Panc1 (cell line): ENCODE results near the gene ADAM33. TPM values are rescaled to one million over a fixed set of nuclear protein-coding genes. Genes with fewer than 3 reads are reported as not detected.

ENCODE experiments used
- ATAC-seq: fragments of 200-7000 bp; cut with Tn5 transposase; 2 replicates; pipeline ENCODE4 v1.9.1; 2020; ENCODE audit warnings: mild to moderate bottlenecking, moderate library complexity
- BruUV-seq: library from RNA; stranded (reverse); fragments of 400-500 nt; replicated peaks from 2 replicates; lab custom pipeline; 2021; lab: Mats Ljungman, UMichigan
- CTCF ChIA-PET: fragments of 300-600 bp; sonication (Branson Sonifier 250); formaldehyde crosslinking; loops from one replicate; lab custom pipeline; 2022; ENCODE audit warnings: antibody characterized with exemption; lab: Charles Lee
- POLR2A ChIA-PET: fragments of 300-600 bp; sonication (Branson Sonifier 250); formaldehyde crosslinking; loops from one replicate; lab custom pipeline; 2022; ENCODE audit warnings: antibody characterized with exemption; lab: Charles Lee
- DNase-seq: peaks from one replicate; pipeline ENCODE4 v3.0.0-alpha.2; 2010; ENCODE audit warnings: low read depth, low spot score
- H3K27ac ChIP-seq: 2 replicates; pipeline ENCODE4 v1.5.1; 2011; ENCODE audit warnings: mild to moderate bottlenecking, low read length, inconsistent platforms
- H3K27me3 ChIP-seq: fragments of 200-500 bp; sonication (Bioruptor generic); 2 replicates; pipeline ENCODE4 v1.6.0; 2014; ENCODE audit warnings: low read length, inconsistent platforms; ENCODE audit not compliant: control insufficient read depth, insufficient read depth
- H3K36me3 ChIP-seq: fragments of 200-500 bp; sonication (Bioruptor generic); 2 replicates; pipeline ENCODE4 v1.5.1; 2014; ENCODE audit warnings: inconsistent platforms, mild to moderate bottlenecking, low read length, moderate library complexity; ENCODE audit not compliant: control insufficient read depth, insufficient read depth
- H3K4me1 ChIP-seq: 2 replicates; pipeline ENCODE4 v1.5.1; 2011; ENCODE audit warnings: inconsistent platforms, mild to moderate bottlenecking, low read length, moderate library complexity; ENCODE audit not compliant: control insufficient read depth, insufficient read depth
- H3K4me3 ChIP-seq, 2 experiments: 2 replicates each; pipeline ENCODE4 v1.5.1; 2011 to 2012; ENCODE audit warnings: low read depth in 2 of 2, low read length in 2 of 2, mild to moderate bottlenecking in 2 of 2, inconsistent platforms in 1 of 2, moderate library complexity in 1 of 2
- H3K9me3 ChIP-seq: fragments of 200-500 bp; sonication (Bioruptor generic); 2 replicates; pipeline ENCODE4 v1.5.1; 2014; ENCODE audit warnings: low read depth, mild to moderate bottlenecking, inconsistent platforms, low read length, moderate library complexity; ENCODE audit not compliant: control insufficient read depth, insufficient read depth
- CTCF ChIP-seq: fragments of 450-650 bp; IDR thresholded peaks from 2 replicates; pipeline ENCODE4 v1.5.1; 2017; ENCODE audit warnings: mild to moderate bottlenecking
- POLR2AphosphoS5 ChIP-seq: IDR thresholded peaks from 2 replicates; pipeline ENCODE4 v1.6.1; 2012; ENCODE audit warnings: mild to moderate bottlenecking, low read depth, low read length, moderate library complexity
- REST ChIP-seq, 2 experiments: IDR thresholded peaks; 2 replicates each; pipeline ENCODE4 v1.6.1; 2011 to 2012; ENCODE audit warnings: low read depth in 2 of 2, control low read depth in 1 of 2, low read length in 1 of 2, mild to moderate bottlenecking in 1 of 2, moderate library complexity in 1 of 2; ENCODE audit not compliant: insufficient read depth in 1 of 2
- SIN3A ChIP-seq: IDR thresholded peaks from 2 replicates; pipeline ENCODE4 v1.6.1; 2012; ENCODE audit warnings: low read depth, mild to moderate bottlenecking, low read length, moderate library complexity, borderline replicate concordance; ENCODE audit not compliant: insufficient read depth
- TCF7L2 ChIP-seq: IDR thresholded peaks from 2 replicates; pipeline ENCODE4 v1.6.1; 2011; ENCODE audit warnings: mild to moderate bottlenecking, low read depth, low read length, inconsistent platforms
- in situ Hi-C: cut with HindIII; loops from 2 replicates; pipeline ENCODE4 v1.10.0; 2016; ENCODE audit warnings: low sequenced_read_pairs, low pct_unique_long_range_greater_than_20kb
- intact Hi-C: fragments of 100-400 bp; cut with micrococcal nuclease; formaldehyde crosslinking; loops from one replicate; pipeline ENCODE4 v1.10.0; 2022; ENCODE audit not compliant: unreplicated experiment
- total RNA-seq: library from RNA; stranded (reverse); gene quantifications from one replicate; pipeline ENCODE4 v1.2.1, GENCODE V29; 2021; ENCODE audit not compliant: unreplicated experiment

Gene ADAM33
- total RNA-seq, 1 experiment from 2014 or later, result 0.62 TPM

- no peaks in the 10 kb centered on the region for H3K27me3 ChIP-seq
- TF ChIP-seq POLR2AphosphoS5, result no peak
- no peak for TF ChIP-seq TCF7L2
- in situ Hi-C loops (no loop called here), intact Hi-C loops (no loop called here)
- ATAC-seq (no peak), DNase-seq (no peak)
- peaks cover 4% of the 10 kb centered on the region; the same call in 1 of the 2 replicates for H3K4me1 ChIP-seq
- CTCF ChIA-PET, result interaction anchor here (1.6 kb wide), 1 partner anchor 12 kb away, joined by 4 read pairs; no protein-coding TSS in a partner anchor
- POLR2A ChIA-PET, result interaction anchor here (0.5 kb wide), 1 partner anchor 312 kb away, joined by 10 read pairs; no protein-coding TSS in a partner anchor
- H3K4me3 ChIP-seq, result no peak overlapping the region
- no peaks in the 10 kb centered on the region for H3K36me3 ChIP-seq
- H3K27ac ChIP-seq, result no peak overlapping the region
- BruUV-seq, result no TSS peak
- H3K9me3 ChIP-seq, result no peaks in the 10 kb centered on the region
Observed at GRCh38 chr20:3704087-3704486, 22.3 kb upstream of the ADAM33 start.

GRCh38 chr20:3702611-3703391, 21.0 kb upstream of the ADAM33 start:
- ATAC-seq (no peak), DNase-seq (no peak)
- Histone ChIP-seq H3K9me3 (no peaks in the 10 kb centered on the region), H3K4me3 (no peak overlapping the region), H3K4me1 (peaks cover 4% of the 10 kb centered on the region; the same call in 1 of the 2 replicates), H3K27ac (no peak overlapping the region), H3K27me3 (no peaks in the 10 kb centered on the region), H3K36me3 (no peaks in the 10 kb centered on the region)
- ChIA-PET CTCF (interaction anchor here (0.8 to 1.6 kb wide), 2 partner anchors 14 to 28 kb away, joined by 3 to 4 read pairs; no protein-coding TSS in a partner anchor), POLR2A (no interaction called here)
- no peak for TF ChIP-seq POLR2AphosphoS5
- TF ChIP-seq CTCF, result no peak
- no peak for TF ChIP-seq TCF7L2
- TF ChIP-seq REST (IDR thresholded peaks at IDR 0.05; ENCODE audit: insufficient read depth in 1 of 2, low read depth in 2 of 2, low read length in 1 of 2), result no peak
- no peak for TF ChIP-seq SIN3A
- intact Hi-C loops (no loop called here), in situ Hi-C loops (no loop called here)
- no TSS peak for BruUV-seq
